Measurements from ENCODE around the gene SLC10A7.

GRCh38 chr4:146506272-146506671, 15.5 kb downstream of the SLC10A7 start:
- TF ChIP-seq CTCF (IDR thresholded peaks at IDR 0.05; ENCODE audit: insufficient read depth, low read depth, low read length) (no peak), EZH2 (IDR thresholded peaks at IDR 0.05; ENCODE audit: insufficient read depth, low read length) (no peak)
